HepG2 (cell line): ENCODE results near the gene SRF. TPM values are rescaled to one million over a fixed set of nuclear protein-coding genes. Genes with fewer than 3 reads are reported as not detected.

ENCODE experiments used
- ASH2L ChIP-seq: fragments of 300-600, 200-600 bp; sonication (generic); IDR thresholded peaks from 2 replicates; pipeline ENCODE4 v1.7.0; 2017; ENCODE audit warnings: low read depth, mild to moderate bottlenecking, moderate library complexity, mixed read lengths, low read length; ENCODE audit not compliant: insufficient read length
- CREB1 ChIP-seq, 2 experiments: fragments of 450-650 bp in 1 of 2; IDR thresholded peaks; 2 replicates each; pipeline ENCODE4 v1.6.1; 2016 to 2017; ENCODE audit warnings: control low read depth in 1 of 2, mild to moderate bottlenecking in 1 of 2, missing compliant biosample characterization in 1 of 2, missing genetic modification characterization in 1 of 2
- DNMT3B ChIP-seq: conservative IDR thresholded peaks from 2 replicates; pipeline ENCODE4 v1.6.1; 2016; ENCODE audit warnings: missing biosample characterization, control low read depth
- MZF1 ChIP-seq: sonication (generic); formaldehyde crosslinking; IDR thresholded peaks from 2 replicates; pipeline ENCODE4 v1.8.1; 2023; ENCODE audit warnings: mild to moderate bottlenecking, missing genetic modification reagents, borderline replicate concordance
- RCOR2 ChIP-seq: IDR thresholded peaks from 2 replicates; pipeline ENCODE4 v1.6.1; 2016; ENCODE audit warnings: missing biosample characterization, missing genetic modification reagents
- RXRB ChIP-seq: IDR thresholded peaks from 2 replicates; pipeline ENCODE4 v1.6.1; 2016; ENCODE audit warnings: borderline replicate concordance, missing genetic modification reagents, missing compliant biosample characterization
- SATB2 ChIP-seq: sonication (generic); formaldehyde crosslinking; IDR thresholded peaks from 2 replicates; pipeline ENCODE4 v1.5.0; 2020; ENCODE audit warnings: missing genetic modification reagents
- TBX2 ChIP-seq: sonication (generic); formaldehyde crosslinking; IDR thresholded peaks from 2 replicates; pipeline ENCODE4 v1.5.0; 2020; ENCODE audit warnings: missing genetic modification reagents, mild to moderate bottlenecking, borderline replicate concordance
- ZNF12 ChIP-seq: sonication (generic); formaldehyde crosslinking; IDR thresholded peaks from 2 replicates; pipeline ENCODE4 v1.5.0; 2020; ENCODE audit warnings: missing genetic modification reagents
- ZNF44 ChIP-seq: sonication (generic); formaldehyde crosslinking; IDR thresholded peaks from 2 replicates; pipeline ENCODE4 v1.5.1; 2020; ENCODE audit warnings: mild to moderate bottlenecking, missing genetic modification reagents
- ZNF576 ChIP-seq: sonication (generic); formaldehyde crosslinking; IDR thresholded peaks from 2 replicates; pipeline ENCODE4 v1.4.0; 2020; ENCODE audit warnings: mild to moderate bottlenecking, missing genetic modification reagents
- ZNF580 ChIP-seq: IDR thresholded peaks from 2 replicates; pipeline ENCODE4 v1.6.1; 2016; ENCODE audit warnings: low read depth, borderline replicate concordance
- ZSCAN29 ChIP-seq: sonication (generic); formaldehyde crosslinking; conservative IDR thresholded peaks from 2 replicates; pipeline ENCODE4 v1.4.0; 2020; ENCODE audit warnings: mild to moderate bottlenecking, missing genetic modification reagents
- ZSCAN30 ChIP-seq: sonication (generic); formaldehyde crosslinking; IDR thresholded peaks from 2 replicates; pipeline ENCODE4 v1.5.0; 2020; ENCODE audit warnings: mild to moderate bottlenecking, missing genetic modification reagents
- polyA plus RNA-seq, 8 experiments: library from polyadenylated mRNA; depleted of rRNA in 3 of 8; stranded (reverse) in 7 of 8; unstranded in 1 of 8; fragments of >200 nt; fragmentation: Illumina TruSeq in 4 of 8; extraction: Trizol in 4 of 8; gene quantifications; 2 replicates each; pipeline versions ENCODE4 v1.2.1 to v1.2.3, GENCODE V29; 2011 to 2016; ENCODE audit warnings: low read depth in 4 of 8, missing spikeins in 1 of 8, mixed read lengths in 1 of 8; ENCODE audit not compliant: insufficient read depth in 1 of 8
- total RNA-seq, 5 experiments: library from RNA; depleted of rRNA; stranded (reverse); fragments of >200 nt; fragmentation: Illumina TruSeq; extraction: Trizol; gene quantifications; 2 replicates each; pipeline ENCODE4 v1.2.3, GENCODE V29; 2016; ENCODE audit warnings: low read depth in 1 of 5
- TF ChIP-seq, protein P1 (sequence below): sonication (generic); formaldehyde crosslinking; IDR thresholded peaks from 2 replicates; pipeline ENCODE4 v1.4.0; 2020; ENCODE audit warnings: missing genetic modification reagents
- TF ChIP-seq, protein P2 (sequence below): sonication (generic); formaldehyde crosslinking; conservative IDR thresholded peaks from 2 replicates; pipeline ENCODE4 v1.8.0; 2022; ENCODE audit warnings: low read depth, missing genetic modification reagents
- TF ChIP-seq, protein P3 (sequence below): sonication (generic); formaldehyde crosslinking; IDR thresholded peaks from 2 replicates; pipeline ENCODE4 v1.4.0; 2020; ENCODE audit warnings: missing genetic modification reagents, borderline replicate concordance

Gene SRF
- total and polyA plus RNA-seq, 2 of the 13 experiments (the other 11 are each of a cell fraction or from before 2014, with no cell fraction given): 25.5 to 44.1 TPM

- TF ChIP-seq, protein P1, sequence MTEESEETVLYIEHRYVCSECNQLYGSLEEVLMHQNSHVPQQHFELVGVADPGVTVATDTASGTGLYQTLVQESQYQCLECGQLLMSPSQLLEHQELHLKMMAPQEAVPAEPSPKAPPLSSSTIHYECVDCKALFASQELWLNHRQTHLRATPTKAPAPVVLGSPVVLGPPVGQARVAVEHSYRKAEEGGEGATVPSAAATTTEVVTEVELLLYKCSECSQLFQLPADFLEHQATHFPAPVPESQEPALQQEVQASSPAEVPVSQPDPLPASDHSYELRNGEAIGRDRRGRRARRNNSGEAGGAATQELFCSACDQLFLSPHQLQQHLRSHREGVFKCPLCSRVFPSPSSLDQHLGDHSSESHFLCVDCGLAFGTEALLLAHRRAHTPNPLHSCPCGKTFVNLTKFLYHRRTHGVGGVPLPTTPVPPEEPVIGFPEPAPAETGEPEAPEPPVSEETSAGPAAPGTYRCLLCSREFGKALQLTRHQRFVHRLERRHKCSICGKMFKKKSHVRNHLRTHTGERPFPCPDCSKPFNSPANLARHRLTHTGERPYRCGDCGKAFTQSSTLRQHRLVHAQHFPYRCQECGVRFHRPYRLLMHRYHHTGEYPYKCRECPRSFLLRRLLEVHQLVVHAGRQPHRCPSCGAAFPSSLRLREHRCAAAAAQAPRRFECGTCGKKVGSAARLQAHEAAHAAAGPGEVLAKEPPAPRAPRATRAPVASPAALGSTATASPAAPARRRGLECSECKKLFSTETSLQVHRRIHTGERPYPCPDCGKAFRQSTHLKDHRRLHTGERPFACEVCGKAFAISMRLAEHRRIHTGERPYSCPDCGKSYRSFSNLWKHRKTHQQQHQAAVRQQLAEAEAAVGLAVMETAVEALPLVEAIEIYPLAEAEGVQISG (CRISPR knock-in tag): peak; percentile 90
- TF ChIP-seq RXRB (CRISPR knock-in tag) (peak; percentile 81), DNMT3B (CRISPR knock-in tag) (no peak; the same call in 1 of the 2 replicates), RCOR2 (CRISPR knock-in tag) (peak; percentile 52), ZNF576 (CRISPR knock-in tag) (0 out of 2 replicates have a peak, but pooled peaks have one; percentile 34), ZNF12 (CRISPR knock-in tag) (peak; percentile 74; the same call in 1 of the 2 replicates), SATB2 (CRISPR knock-in tag) (no peak), CREB1 (IDR thresholded peaks at IDR 0.05) (no peak), CREB1 (CRISPR knock-in tag; IDR thresholded peaks at IDR 0.05) (no peak), ZSCAN30 (no peak), TBX2 (peak; percentile 91), ZNF580 (CRISPR knock-in tag) (peak; percentile 87; the same call in 1 of the 2 replicates), MZF1 (CRISPR knock-in tag) (0 out of 2 replicates have a peak, but pooled peaks have one; percentile 29), ASH2L (peak; percentile 75), ZSCAN29 (CRISPR knock-in tag) (peak; percentile 94), ZNF44 (0 out of 2 replicates have a peak, but pooled peaks have one; percentile 71)
- TF ChIP-seq, protein P2, sequence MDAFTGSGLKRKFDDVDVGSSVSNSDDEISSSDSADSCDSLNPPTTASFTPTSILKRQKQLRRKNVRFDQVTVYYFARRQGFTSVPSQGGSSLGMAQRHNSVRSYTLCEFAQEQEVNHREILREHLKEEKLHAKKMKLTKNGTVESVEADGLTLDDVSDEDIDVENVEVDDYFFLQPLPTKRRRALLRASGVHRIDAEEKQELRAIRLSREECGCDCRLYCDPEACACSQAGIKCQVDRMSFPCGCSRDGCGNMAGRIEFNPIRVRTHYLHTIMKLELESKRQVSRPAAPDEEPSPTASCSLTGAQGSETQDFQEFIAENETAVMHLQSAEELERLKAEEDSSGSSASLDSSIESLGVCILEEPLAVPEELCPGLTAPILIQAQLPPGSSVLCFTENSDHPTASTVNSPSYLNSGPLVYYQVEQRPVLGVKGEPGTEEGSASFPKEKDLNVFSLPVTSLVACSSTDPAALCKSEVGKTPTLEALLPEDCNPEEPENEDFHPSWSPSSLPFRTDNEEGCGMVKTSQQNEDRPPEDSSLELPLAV: no peak
- TF ChIP-seq, protein P3, sequence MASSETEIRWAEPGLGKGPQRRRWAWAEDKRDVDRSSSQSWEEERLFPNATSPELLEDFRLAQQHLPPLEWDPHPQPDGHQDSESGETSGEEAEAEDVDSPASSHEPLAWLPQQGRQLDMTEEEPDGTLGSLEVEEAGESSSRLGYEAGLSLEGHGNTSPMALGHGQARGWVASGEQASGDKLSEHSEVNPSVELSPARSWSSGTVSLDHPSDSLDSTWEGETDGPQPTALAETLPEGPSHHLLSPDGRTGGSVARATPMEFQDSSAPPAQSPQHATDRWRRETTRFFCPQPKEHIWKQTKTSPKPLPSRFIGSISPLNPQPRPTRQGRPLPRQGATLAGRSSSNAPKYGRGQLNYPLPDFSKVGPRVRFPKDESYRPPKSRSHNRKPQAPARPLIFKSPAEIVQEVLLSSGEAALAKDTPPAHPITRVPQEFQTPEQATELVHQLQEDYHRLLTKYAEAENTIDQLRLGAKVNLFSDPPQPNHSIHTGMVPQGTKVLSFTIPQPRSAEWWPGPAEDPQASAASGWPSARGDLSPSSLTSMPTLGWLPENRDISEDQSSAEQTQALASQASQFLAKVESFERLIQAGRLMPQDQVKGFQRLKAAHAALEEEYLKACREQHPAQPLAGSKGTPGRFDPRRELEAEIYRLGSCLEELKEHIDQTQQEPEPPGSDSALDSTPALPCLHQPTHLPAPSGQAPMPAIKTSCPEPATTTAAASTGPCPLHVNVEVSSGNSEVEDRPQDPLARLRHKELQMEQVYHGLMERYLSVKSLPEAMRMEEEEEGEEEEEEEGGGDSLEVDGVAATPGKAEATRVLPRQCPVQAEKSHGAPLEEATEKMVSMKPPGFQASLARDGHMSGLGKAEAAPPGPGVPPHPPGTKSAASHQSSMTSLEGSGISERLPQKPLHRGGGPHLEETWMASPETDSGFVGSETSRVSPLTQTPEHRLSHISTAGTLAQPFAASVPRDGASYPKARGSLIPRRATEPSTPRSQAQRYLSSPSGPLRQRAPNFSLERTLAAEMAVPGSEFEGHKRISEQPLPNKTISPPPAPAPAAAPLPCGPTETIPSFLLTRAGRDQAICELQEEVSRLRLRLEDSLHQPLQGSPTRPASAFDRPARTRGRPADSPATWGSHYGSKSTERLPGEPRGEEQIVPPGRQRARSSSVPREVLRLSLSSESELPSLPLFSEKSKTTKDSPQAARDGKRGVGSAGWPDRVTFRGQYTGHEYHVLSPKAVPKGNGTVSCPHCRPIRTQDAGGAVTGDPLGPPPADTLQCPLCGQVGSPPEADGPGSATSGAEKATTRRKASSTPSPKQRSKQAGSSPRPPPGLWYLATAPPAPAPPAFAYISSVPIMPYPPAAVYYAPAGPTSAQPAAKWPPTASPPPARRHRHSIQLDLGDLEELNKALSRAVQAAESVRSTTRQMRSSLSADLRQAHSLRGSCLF (CRISPR knock-in tag): no peak
Measured at GRCh38 chr6:43181942-43182860, 11.1 kb downstream of the SRF start, which contains the start of gene CUL9 (continued).
